GM21717 (cell line): ENCODE measurements around the gene CEP76.
"Not testable (repeated sequence)": the region's sequence is repeated elsewhere in the genome, so short reads cannot be mapped to it uniquely, and the experiment has no call there.

Experiments
- ATAC-seq: cut with Tn5 transposase; IDR thresholded peaks from one replicate; pipeline ENCODE4 v1.9.1; 2021; ENCODE audit warnings: mild to moderate bottlenecking, moderate library complexity; ENCODE audit not compliant: unreplicated experiment

The CEP76 gene

GRCh38 chr18:12645254-12645653, 57.3 kb downstream of the CEP76 start:
- no peak for ATAC-seq

GRCh38 chr18:12643756-12644155, 58.8 kb downstream of the CEP76 start:
- not testable (repeated sequence) for ATAC-seq

- ATAC-seq = no peak
These were observed 61.7 kb downstream of the CEP76 start for GRCh38 chr18:12640881-12641200.

GRCh38 chr18:12639990-12640880, 62.3 kb downstream of the CEP76 start:
- ATAC-seq = no peak

- ATAC-seq = no peak
These were observed 63.8 kb downstream of the CEP76 start for GRCh38 chr18:12638644-12639124.

GRCh38 chr18:12637901-12638643, 64.5 kb downstream of the CEP76 start:
- no peak for ATAC-seq

GRCh38 chr18:12637393-12637792, 65.1 kb downstream of the CEP76 start:
- no peak for ATAC-seq

GRCh38 chr18:12631831-12632477, 70.6 kb downstream of the CEP76 start:
- no peak for ATAC-seq

- no peak for ATAC-seq
These were observed 72.4 kb downstream of the CEP76 start for GRCh38 chr18:12630136-12630535.

- ATAC-seq = no peak
These were observed 73.5 kb downstream of the CEP76 start for GRCh38 chr18:12628706-12629702.

- ATAC-seq = not testable (repeated sequence)
These were observed 75.3 kb downstream of the CEP76 start for GRCh38 chr18:12627199-12627598.

- ATAC-seq = no peak
These were observed 77.3 kb downstream of the CEP76 start for GRCh38 chr18:12625241-12625640.
